NOMO-1 treated with DMSO at 0.1 percent for 48 hours (cell line): ENCODE results near the gene MOB4.
"Not testable (repeated sequence)": the region's sequence is repeated elsewhere in the genome, so short reads cannot be mapped to it uniquely, and the experiment has no call there.

ENCODE experiments used
- DNase-seq: peaks from one replicate; lab custom pipeline; 2025; ENCODE audit not compliant: unreplicated experiment; lab: John Stamatoyannopoulos, UW

MOB4 gene

DNA sequence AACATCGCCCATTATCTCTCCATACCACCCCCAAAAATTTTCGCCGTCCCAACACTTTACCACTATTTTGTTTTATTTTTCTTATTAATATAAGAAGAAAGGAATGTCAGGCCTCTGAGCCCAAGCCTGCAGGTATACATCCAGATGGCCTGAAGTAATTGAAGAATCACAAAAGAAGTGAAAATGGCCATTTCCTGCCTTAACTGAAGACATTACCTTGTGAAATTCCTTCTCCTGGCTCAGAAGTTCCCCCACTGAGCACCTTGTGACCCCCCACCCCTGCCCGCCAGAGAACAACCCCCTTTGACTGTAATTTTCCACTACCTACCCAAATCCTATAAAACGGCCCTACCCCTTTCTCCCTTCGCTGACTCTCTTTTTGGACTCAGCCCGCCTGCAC lies 71.4 kb downstream of the MOB4 start:
- DNase-seq = not testable (repeated sequence)

DNA sequence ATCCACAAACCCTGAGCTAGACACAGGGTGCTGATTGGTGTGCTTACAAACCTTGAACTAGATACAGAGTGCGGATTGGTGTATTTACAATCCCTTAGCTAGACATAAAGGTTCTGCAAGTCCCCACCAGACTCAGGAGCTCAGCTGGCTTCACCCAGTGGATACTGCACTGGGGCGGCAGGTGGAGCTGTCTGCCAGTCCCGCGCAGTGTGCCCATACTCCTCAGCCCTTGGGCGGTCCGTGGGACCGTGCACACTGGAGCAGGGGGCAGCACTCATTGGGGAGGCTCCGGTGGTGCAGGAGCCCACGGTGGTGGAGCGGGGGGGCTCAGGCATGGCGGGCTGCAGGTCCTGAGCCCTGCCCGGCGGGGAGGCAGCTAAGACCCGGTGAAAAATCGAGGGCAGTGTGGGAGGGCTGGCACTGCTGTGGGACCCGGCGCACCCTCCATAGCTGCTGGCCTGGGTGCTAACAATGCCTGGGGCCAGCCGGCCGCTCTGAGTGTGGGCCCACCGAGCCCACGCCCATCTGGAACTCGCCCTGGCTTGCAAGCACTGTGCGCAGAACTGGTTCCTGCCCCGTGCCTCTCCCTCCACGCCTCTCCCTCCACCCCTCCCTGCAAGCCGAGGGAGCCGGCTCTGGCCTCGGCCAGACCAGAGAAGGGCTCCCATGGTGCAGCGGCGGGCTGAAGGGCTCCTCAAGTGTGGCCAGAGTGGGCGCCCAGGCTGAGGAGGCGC lies 75.6 kb downstream of the MOB4 start:
- no peak for DNase-seq

DNA sequence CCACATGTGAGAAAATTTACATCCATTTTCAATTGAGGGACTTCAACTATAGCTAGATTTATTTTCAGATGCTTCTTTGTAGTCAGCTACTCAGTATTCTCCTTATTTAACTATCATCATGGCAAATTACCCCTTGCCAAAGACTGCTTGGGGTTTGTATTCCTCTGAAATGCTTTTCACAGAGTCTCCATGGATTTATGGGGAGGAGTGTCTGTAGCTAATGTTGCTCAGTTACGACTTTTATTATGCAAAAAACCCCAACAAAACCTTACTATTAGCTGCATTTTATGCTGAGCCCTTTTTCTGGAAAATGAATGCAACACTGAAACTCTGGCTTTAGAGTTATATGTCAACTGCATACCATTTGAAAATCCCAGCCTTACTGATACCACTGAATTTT lies 80.9 kb downstream of the MOB4 start:
- DNase-seq = no peak

DNA sequence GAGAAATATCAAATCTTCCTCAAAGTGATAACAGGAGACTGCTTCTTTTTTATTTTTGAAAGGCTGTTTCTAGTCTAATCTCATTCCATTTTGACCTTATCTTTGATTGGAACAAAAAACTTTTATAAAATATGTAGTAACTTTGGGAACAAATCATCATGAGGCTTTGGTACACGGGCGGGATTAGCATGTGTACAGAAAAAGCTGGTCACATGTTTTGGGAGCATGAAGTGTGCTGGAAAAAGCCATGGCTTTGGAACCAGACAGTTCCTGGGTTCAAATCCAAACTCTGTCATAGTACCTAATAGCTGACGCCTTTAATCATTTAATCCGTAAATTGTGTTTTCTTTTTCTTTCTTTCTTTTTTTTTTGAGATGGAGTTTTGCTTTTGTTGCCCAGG lies 81.3 kb downstream of the MOB4 start:
- no peak for DNase-seq

GRCh38 chr2:197598450-197598849 lies 82.6 kb downstream of the MOB4 start:
- DNase-seq = no peak

- peak; percentile 46 for DNase-seq
Measured at GRCh38 chr2:197599285-197599965, 83.6 kb downstream of the MOB4 start.

DNA sequence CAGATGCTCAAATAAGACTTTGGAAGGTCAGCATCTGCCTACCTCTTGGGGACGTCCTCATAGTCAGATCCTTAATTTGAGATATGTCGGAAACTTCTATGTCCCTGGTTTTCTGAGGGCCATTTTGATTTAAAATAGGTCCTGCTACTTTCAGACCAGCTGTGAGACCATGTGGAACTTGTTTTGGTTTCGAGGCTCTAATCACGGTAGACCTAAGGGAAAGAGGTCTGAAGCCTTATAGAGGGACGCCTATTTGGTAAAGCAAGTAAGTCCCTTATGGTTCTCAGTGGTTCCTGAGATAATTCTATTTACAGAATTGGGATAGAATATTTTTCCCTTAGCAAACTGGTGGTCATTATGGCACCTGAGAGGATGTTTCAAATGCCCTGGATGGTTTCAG lies 84.4 kb downstream of the MOB4 start:
- DNase-seq = no peak

DNA sequence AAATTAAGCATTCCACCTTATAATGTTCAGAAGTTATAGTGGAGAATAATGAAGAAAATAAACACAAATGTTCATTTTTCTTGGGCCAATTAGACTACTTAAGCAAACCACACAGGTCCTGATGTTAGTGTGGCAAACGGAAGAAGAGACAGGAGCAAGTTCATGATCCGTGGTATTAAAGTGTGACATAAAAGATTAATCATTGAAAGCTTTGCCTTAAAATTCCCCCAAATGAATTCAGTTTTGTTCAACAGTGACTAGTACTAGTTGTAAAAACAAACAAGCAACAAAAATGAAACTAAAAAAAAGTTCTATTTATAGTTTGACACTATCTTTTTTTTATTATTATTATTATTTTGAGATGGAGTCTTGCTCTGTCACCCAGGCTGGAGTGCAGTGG lies 85.9 kb downstream of the MOB4 start:
- no peak for DNase-seq
